IPS DF 19.7 (cell line): Measurements from ENCODE around the gene PIN4.
"Not testable (repeated sequence)": the region's sequence is repeated elsewhere in the genome, so short reads cannot be mapped to it uniquely, and the experiment has no call there.

Source experiments
- DNase-seq: peaks from one replicate; pipeline ENCODE4 v3.0.0-alpha.2; 2013; ENCODE audit warnings: low read depth, low spot score

The PIN4 gene

GRCh38 chrX:72201836-72202536 is 20.4 kb downstream of the PIN4 start:
- no peak for DNase-seq

- DNase-seq: no peak
These were observed 21.3 kb downstream of the PIN4 start for GRCh38 chrX:72202792-72203401.

- DNase-seq: no peak
These were observed 21.9 kb downstream of the PIN4 start for GRCh38 chrX:72203421-72203820.

- no peak for DNase-seq
These were observed 24.1 kb downstream of the PIN4 start for GRCh38 chrX:72205706-72206105.

GRCh38 chrX:72207366-72207765 is 25.8 kb downstream of the PIN4 start:
- no peak for DNase-seq

GRCh38 chrX:72208126-72208800 is 26.7 kb downstream of the PIN4 start:
- DNase-seq: no peak

GRCh38 chrX:72216973-72217372 is 35.4 kb downstream of the PIN4 start:
- no peak for DNase-seq

- not testable (repeated sequence) for DNase-seq
These were observed 38.8 kb downstream of the PIN4 start for GRCh38 chrX:72220375-72220774.

GRCh38 chrX:72230290-72230689 is 48.7 kb downstream of the PIN4 start:
- DNase-seq: no peak

GRCh38 chrX:72236841-72237240 is 55.3 kb downstream of the PIN4 start:
- DNase-seq: no peak

- no peak for DNase-seq
These were observed 56.6 kb downstream of the PIN4 start for GRCh38 chrX:72238183-72238582.

GRCh38 chrX:72238721-72239475 is 57.3 kb downstream of the PIN4 start, which contains the start of gene ERCC6L:
Gene ERCC6L, minus strand, starts transcription at chrX:72239027. Its CDS starts 116 bp downstream, at chrX:72238911.
- DNase-seq: peak; percentile 42

GRCh38 chrX:72240976-72241375 is 59.4 kb downstream of the PIN4 start:
- DNase-seq: no peak

- DNase-seq: no peak
These were observed 61.9 kb downstream of the PIN4 start for GRCh38 chrX:72243472-72243871.

GRCh38 chrX:72245461-72246089 is 64.0 kb downstream of the PIN4 start:
- no peak for DNase-seq

- DNase-seq: no peak
These were observed 65.8 kb downstream of the PIN4 start for GRCh38 chrX:72247206-72247942.
